B cell (primary cell): ENCODE data around the gene RHOT2.

Experiments used
- CTCF ChIP-seq: fragments of 200-600 bp; IDR thresholded peaks from one replicate; pipeline ENCODE4 v1.8.0; 2022; ENCODE audit warnings: antibody characterized with exemption, mild to moderate bottlenecking
- EZH2 ChIP-seq: IDR thresholded peaks from 2 replicates; pipeline ENCODE4 v1.6.1; 2012; ENCODE audit warnings: borderline replicate concordance, low read depth, mild to moderate bottlenecking, moderate library complexity, low read length; ENCODE audit not compliant: insufficient read depth, poor library complexity, severe bottlenecking

DNA sequence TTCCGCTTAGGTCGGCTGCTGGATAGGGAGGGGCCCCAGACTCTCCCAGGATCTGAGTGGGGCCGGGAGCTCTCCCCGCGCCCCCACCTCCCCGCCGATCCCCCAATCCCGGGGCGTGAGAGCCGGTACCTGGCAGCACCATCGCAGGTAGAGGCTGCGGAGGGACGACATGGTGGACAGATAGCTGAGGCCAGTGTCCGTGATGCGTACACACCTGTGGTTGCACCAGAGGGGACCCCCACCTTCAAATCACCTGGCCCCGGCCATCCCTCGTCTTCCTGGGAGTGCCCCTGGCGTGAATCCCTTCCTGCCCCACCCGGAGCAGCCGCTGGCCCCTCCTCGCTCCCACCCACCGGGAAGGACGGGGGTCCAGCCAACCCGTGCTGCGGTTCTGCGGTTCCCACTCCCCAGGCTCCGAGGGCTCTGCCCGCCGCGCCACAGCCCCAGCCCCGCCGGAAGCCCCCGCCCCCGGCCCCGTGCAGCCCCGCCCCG is 27.0 kb downstream of the RHOT2 start:
- no peak for TF ChIP-seq CTCF
- no peak for TF ChIP-seq EZH2
